Thyroid gland (tissue), 4 donors: ENCODE results near the gene GALNT17.

Experiments
- POLR2A ChIP-seq, 2 donors: fragments of 450-650 bp; IDR thresholded peaks; one replicate each; pipeline ENCODE4 v1.6.1; 2017; ENCODE audit warnings: antibody characterized with exemption in 2 of 2, mild to moderate bottlenecking in 2 of 2, moderate library complexity in 1 of 2
- TF ChIP-seq, protein P1 (sequence below), 6 experiments: fragments of 200-600 bp in 3 of 6; fragments of 450-650 bp in 3 of 6; sonication (generic) in 3 of 6; IDR thresholded peaks; one replicate each; pipeline ENCODE4 v1.5.1; 2016 to 2019; ENCODE audit warnings: antibody characterized with exemption in 6 of 6, mild to moderate bottlenecking in 2 of 6, inconsistent platforms in 1 of 6, moderate library complexity in 1 of 6

DNA sequence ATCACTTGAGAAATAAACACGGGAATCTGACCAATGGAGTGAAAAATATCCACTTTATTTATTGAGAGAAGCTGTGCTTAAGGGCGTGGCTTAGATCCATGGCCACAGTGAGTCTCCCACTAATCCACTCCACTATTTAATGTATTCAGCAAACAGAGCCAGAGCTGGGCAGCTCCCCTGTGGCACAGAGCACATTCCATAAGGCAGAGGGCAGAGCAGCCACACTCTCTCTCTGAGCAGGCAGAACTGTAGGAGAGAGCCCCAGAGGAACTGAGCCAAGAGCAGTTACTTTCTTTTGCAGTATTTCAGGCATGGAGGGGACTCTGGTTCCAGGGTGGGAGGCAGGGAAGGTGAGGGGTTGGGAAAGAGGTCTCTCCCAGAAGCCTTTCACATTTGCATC lies 106.0 kb downstream of the GALNT17 start:
- TF ChIP-seq, protein P1, sequence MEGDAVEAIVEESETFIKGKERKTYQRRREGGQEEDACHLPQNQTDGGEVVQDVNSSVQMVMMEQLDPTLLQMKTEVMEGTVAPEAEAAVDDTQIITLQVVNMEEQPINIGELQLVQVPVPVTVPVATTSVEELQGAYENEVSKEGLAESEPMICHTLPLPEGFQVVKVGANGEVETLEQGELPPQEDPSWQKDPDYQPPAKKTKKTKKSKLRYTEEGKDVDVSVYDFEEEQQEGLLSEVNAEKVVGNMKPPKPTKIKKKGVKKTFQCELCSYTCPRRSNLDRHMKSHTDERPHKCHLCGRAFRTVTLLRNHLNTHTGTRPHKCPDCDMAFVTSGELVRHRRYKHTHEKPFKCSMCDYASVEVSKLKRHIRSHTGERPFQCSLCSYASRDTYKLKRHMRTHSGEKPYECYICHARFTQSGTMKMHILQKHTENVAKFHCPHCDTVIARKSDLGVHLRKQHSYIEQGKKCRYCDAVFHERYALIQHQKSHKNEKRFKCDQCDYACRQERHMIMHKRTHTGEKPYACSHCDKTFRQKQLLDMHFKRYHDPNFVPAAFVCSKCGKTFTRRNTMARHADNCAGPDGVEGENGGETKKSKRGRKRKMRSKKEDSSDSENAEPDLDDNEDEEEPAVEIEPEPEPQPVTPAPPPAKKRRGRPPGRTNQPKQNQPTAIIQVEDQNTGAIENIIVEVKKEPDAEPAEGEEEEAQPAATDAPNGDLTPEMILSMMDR (IDR thresholded peaks at IDR 0.05), result peak in 3 of 6 experiments; percentile 32 to 45 (median 42)
- no peak for TF ChIP-seq POLR2A (IDR thresholded peaks at IDR 0.05)
